H1 (cell line): Measurements from ENCODE around the gene MMP17. TPM values are rescaled to one million over a fixed set of nuclear protein-coding genes. Genes with fewer than 3 reads are reported as not detected.

Experiments
- ASH2L ChIP-seq: fragments of 200-600, 300-600 bp; sonication (generic); IDR thresholded peaks from one replicate; pipeline ENCODE4 v1.7.1; 2017; ENCODE audit warnings: low read length
- BRCA1 ChIP-seq: IDR thresholded peaks from 2 replicates; pipeline ENCODE4 v1.6.1; 2012; ENCODE audit warnings: low read depth, low read length, improper control_type of control experiment
- CBX5 ChIP-seq: fragments of 300-800, 300-1000 bp; sonication (generic); IDR thresholded peaks from 2 replicates; pipeline ENCODE4 v1.7.1; 2016; ENCODE audit warnings: antibody characterized with exemption, low read length, low read depth
- CEBPB ChIP-seq: IDR thresholded peaks from 2 replicates; pipeline ENCODE4 v1.6.1; 2012; ENCODE audit warnings: low read depth, low read length
- CHD2 ChIP-seq: IDR thresholded peaks from 2 replicates; pipeline ENCODE4 v1.6.1; 2012; ENCODE audit warnings: low read length, improper control_type of control experiment
- CHD7 ChIP-seq: fragments of 300-600 bp; sonication (generic); IDR thresholded peaks from 2 replicates; pipeline ENCODE4 v1.7.1; 2012; ENCODE audit warnings: low read length, moderate library complexity, mild to moderate bottlenecking, inconsistent platforms; ENCODE audit not compliant: insufficient replicate concordance
- FOSL1 ChIP-seq: IDR thresholded peaks from 2 replicates; pipeline ENCODE4 v1.6.1; 2011; ENCODE audit warnings: mild to moderate bottlenecking, low read depth, low read length, moderate library complexity; ENCODE audit not compliant: insufficient read depth
- NRF1 ChIP-seq: IDR thresholded peaks from 2 replicates; pipeline ENCODE4 v1.6.1; 2011; ENCODE audit warnings: mild to moderate bottlenecking, low read depth, low read length, improper control_type of control experiment
- RAD21 ChIP-seq, 2 experiments: IDR thresholded peaks in 1 of 2; conservative IDR thresholded peaks in 1 of 2; 2 replicates each; pipeline ENCODE4 v1.6.1; 2011; ENCODE audit warnings: low read depth in 2 of 2, low read length in 2 of 2, improper control_type of control experiment in 1 of 2, inconsistent platforms in 1 of 2, mild to moderate bottlenecking in 1 of 2, moderate library complexity in 1 of 2
- SIX5 ChIP-seq: IDR thresholded peaks from 2 replicates; pipeline ENCODE4 v1.6.1; 2011; ENCODE audit warnings: mild to moderate bottlenecking, low read depth, low read length
- SP4 ChIP-seq: IDR thresholded peaks from 2 replicates; pipeline ENCODE4 v1.6.1; 2012; ENCODE audit warnings: low read length, inconsistent platforms
- SUZ12 ChIP-seq: fragments of 200-600 bp; sonication (generic); IDR thresholded peaks from 2 replicates; pipeline ENCODE4 v1.6.1; 2012; ENCODE audit warnings: mild to moderate bottlenecking, inconsistent platforms, low read length, moderate library complexity, mixed read lengths
- TCF12 ChIP-seq: IDR thresholded peaks from 2 replicates; pipeline ENCODE4 v1.6.1; 2011; ENCODE audit warnings: low read depth, mild to moderate bottlenecking, low read length
- polyA plus RNA-seq, 7 experiments: library from polyadenylated mRNA; depleted of rRNA in 3 of 7; stranded (reverse) in 5 of 7; unstranded in 2 of 7; fragments of >200 nt in 5 of 7; fragments of 200-250 nt in 2 of 7; gene quantifications; 1 replicate in 5 of 7; 2 replicates in 1 of 7; 4 replicates in 1 of 7; pipeline versions ENCODE4 v1.2.1 to v1.2.3, GENCODE V29; 2011 to 2013; ENCODE audit warnings: missing spikeins in 2 of 7, mixed read lengths in 2 of 7
- total RNA-seq: library from RNA; stranded (reverse); fragmentation: NEBNext Ultra II Directional; extraction: Animal tissue kit (Norgen Biotek cat#: 25700); gene quantifications from 2 replicates; pipeline ENCODE4 v1.2.1, GENCODE V29; 2021

Gene MMP17
- total and polyA plus RNA-seq, 2 of the 8 experiments (the other 6 are each of a cell fraction or from before 2014, with no cell fraction given), result 41.3 to 53.8 TPM

- TF ChIP-seq NRF1, result peak; percentile 86
- TF ChIP-seq SP4, result no peak
- TF ChIP-seq SIX5, result no peak
- TF ChIP-seq CBX5, result no peak
- no peak for TF ChIP-seq CHD2
- TF ChIP-seq ASH2L, result no peak
- no peak for TF ChIP-seq CHD7
- TF ChIP-seq CEBPB, result no peak
- no peak for TF ChIP-seq FOSL1
- TF ChIP-seq TCF12, result no peak
- TF ChIP-seq BRCA1, result no peak
- no peak for TF ChIP-seq RAD21 (IDR thresholded peaks at IDR 0.05 in 1 of 2, conservative IDR thresholded peaks at IDR 0.05 in 1 of 2; ENCODE audit: low read depth in 2 of 2, low read length in 2 of 2)
- no peak for TF ChIP-seq SUZ12
These were observed 66.2 kb downstream of the MMP17 start, which contains the start of gene ULK1 (continued) for GRCh38 chr12:131894313-131894860.
